ENCODE results near the gene DCD. TPM values are rescaled to one million over a fixed set of nuclear protein-coding genes. Genes with fewer than 3 reads are reported as not detected.
"Not testable (repeated sequence)": the region's sequence is repeated elsewhere in the genome, so short reads cannot be mapped to it uniquely, and the experiment has no call there.

Gene DCD
- total RNA-seq, 4 donors from 2014 or later: not detected

- TF ChIP-seq CTCF (IDR thresholded peaks at IDR 0.05): no peak
- ATAC-seq (ENCODE audit: low FRiP score) (no peak), DNase-seq (ENCODE audit: low spot score) (no peak)
These were observed 6.8 kb upstream of the DCD start for GRCh38 chr12:54654926-54655325.

- TF ChIP-seq CTCF (IDR thresholded peaks at IDR 0.05): no peak
- DNase-seq (ENCODE audit: low spot score): no peak
- ATAC-seq (ENCODE audit: low FRiP score): no peak
These were observed 4.9 kb upstream of the DCD start for GRCh38 chr12:54653025-54653424.

- no peak for ATAC-seq (ENCODE audit: low FRiP score)
These were observed 2.7 kb upstream of the DCD start for GRCh38 chr12:54650889-54651288.

GRCh38 chr12:54650409-54650808 lies 2.2 kb upstream of the DCD start:
- TF ChIP-seq CTCF (IDR thresholded peaks at IDR 0.05): no peak
- DNase-seq (ENCODE audit: low spot score) (no peak), ATAC-seq (ENCODE audit: low FRiP score) (no peak)

More at GRCh38 chr12:54650889-54651288, 2.7 kb upstream of the DCD start:
- DNase-seq (ENCODE audit: low spot score): no peak
- TF ChIP-seq CTCF (IDR thresholded peaks at IDR 0.05): no peak

GRCh38 chr12:54649825-54650224 lies 1.7 kb upstream of the DCD start:
- DNase-seq (ENCODE audit: low spot score): no peak
- ATAC-seq (ENCODE audit: low FRiP score): no peak
- TF ChIP-seq CTCF (IDR thresholded peaks at IDR 0.05): no peak

GRCh38 chr12:54641554-54641953 lies 6.6 kb downstream of the DCD start:
- ATAC-seq (ENCODE audit: low FRiP score) (no peak), DNase-seq (ENCODE audit: low spot score) (no peak)
- no peak for TF ChIP-seq CTCF (IDR thresholded peaks at IDR 0.05)

GRCh38 chr12:54641089-54641488 lies 7.1 kb downstream of the DCD start:
- DNase-seq (ENCODE audit: low spot score): no peak
- no peak for ATAC-seq (ENCODE audit: low FRiP score)
- no peak for TF ChIP-seq CTCF (IDR thresholded peaks at IDR 0.05)

GRCh38 chr12:54639112-54639511 lies 9.1 kb downstream of the DCD start:
- not testable (repeated sequence) for DNase-seq (ENCODE audit: low spot score); ATAC-seq (ENCODE audit: low FRiP score)

Data from omental fat pad (tissue), 4 donors.